HG03064 (cell line): ENCODE results near the gene ZC3HAV1.
"Not testable (repeated sequence)": the region's sequence is repeated elsewhere in the genome, so short reads cannot be mapped to it uniquely, and the experiment has no call there.

Experiments used
- ATAC-seq: cut with Tn5 transposase; IDR thresholded peaks from one replicate; pipeline ENCODE4 v1.9.1; 2021; ENCODE audit warnings: low read depth; ENCODE audit not compliant: unreplicated experiment

The ZC3HAV1 gene

DNA sequence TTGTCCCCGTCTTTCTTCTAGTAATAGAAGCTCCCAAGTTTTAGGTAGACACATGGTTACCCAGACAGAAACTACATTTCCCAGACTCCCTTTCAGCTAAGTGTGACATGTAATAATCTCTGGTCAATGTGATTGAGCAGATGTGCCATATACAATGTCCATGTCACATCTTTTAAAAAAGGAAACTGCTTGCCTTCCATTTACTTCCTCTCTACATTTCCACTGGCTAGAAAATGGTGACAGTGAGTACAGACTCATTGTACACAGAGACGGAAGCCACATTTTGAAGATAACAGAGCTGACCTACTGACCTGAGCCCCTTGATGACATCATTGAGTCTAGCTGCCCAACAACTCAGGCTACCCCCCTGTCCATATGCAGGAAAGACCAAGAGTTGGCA lies 21.3 kb downstream of the ZC3HAV1 start:
- no peak for ATAC-seq

DNA sequence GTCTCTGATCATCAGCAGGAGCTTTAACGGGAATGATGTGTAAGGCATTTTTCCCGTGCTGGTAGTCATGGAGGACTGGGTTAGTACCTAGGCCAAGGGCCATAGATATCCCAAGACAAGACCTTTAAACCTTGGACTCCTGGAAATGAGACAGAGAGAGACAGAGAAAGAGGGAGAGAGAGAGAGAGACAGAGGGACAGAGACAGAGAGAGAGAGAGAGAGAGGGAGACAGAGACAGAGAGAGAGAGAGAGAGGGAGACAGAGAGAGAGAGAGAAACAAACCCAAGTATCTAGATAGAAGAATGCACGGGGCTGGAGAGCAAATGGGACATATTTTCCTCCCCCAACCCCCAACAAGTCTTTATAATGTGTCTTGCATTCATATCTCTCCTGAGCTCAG lies 22.3 kb downstream of the ZC3HAV1 start:
- no peak for ATAC-seq

DNA sequence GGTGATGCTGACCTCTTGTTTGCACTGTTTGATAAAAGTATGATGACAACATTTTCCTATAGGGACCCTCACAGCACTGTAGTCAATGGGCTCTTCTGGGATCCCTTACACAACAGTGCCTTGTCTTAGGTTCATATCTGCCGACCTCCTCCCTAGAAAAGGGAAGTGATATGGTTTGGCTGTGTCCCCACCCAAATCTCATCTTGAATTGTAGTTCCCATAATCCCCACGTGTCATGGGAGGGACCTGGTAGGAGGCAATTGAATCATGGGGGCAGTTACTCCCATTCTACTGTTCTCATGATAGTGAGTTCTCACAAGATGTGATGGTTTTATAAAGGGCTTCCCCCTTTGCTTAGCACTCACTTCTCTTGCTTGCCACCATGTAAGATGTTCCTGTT lies 23.1 kb downstream of the ZC3HAV1 start:
- ATAC-seq = no peak

DNA sequence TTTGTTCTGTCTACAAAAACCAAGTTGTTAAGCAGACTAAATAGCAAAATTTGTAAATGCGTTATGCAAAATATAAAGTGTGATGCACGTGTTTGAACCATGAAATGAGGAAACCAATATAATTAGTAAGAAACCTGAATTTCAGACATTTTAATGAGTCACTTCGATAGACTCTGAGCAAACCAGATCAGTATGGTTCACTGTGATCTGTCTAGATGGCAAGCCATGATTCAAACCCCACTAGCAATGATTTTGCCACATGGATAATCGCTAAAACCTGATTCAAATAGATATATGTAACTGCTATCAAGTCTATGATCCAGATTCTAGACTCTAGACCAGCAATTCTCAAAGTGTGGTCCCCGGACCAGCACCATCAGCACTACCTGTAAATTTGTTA lies 24.8 kb downstream of the ZC3HAV1 start:
- no peak for ATAC-seq

DNA sequence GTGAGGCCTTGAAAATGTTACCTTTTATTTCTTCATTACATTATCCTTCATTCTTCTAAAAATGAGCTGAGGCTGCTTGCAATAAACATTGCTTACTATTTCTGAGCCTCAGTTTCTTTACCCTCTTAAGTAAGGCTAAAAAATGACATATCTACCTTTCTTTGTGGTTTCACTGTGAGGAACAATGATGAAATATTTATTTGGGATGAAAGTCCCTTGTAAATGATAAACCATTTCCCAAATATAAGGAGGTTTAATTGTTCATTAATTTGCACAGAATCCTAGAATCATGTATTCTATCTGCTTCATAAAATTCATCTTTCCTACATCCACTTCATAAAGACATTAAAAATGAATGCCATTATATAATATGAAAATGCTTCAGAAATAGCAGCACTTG lies 27.9 kb downstream of the ZC3HAV1 start:
- ATAC-seq = no peak

DNA sequence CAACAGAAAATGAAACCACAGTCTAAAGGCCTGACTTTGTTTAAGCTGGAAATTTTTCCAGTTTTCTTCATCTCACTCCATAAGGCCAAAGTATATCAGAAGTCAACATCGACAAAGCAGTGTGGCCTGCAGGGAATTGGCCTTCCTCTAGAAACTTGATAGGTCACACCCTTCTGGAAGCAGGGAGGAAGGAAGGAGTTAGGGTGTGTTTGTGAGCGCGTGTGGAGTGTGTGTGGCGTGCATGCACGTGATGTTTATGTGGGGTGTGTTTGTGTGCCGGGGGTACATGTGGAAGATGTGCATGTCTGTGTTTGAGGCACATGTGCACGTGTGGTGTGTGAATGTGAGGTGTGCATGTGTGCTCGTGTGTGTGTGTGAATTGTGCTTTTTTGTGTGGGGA lies 28.6 kb downstream of the ZC3HAV1 start:
- ATAC-seq = no peak

DNA sequence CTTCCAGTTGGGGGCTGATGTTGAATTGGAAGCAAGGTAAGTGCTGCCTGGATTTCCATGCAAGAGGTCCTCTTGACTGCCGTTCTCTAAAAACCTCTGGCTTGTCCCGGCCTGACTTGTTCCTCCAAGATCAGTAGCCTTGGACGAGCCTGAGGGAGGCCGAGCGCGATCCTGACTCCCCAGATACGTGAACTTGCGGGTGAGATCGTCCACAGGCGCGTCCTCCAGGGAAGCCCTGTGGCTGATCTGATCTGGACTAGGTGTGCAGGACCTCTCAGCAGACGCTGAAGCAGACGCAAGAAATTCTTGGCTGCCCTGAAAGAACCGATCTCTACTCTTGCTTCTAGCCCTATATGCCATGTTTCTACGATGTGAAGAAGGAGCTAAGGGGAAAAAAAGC lies 29.7 kb downstream of the ZC3HAV1 start:
- ATAC-seq = no peak

DNA sequence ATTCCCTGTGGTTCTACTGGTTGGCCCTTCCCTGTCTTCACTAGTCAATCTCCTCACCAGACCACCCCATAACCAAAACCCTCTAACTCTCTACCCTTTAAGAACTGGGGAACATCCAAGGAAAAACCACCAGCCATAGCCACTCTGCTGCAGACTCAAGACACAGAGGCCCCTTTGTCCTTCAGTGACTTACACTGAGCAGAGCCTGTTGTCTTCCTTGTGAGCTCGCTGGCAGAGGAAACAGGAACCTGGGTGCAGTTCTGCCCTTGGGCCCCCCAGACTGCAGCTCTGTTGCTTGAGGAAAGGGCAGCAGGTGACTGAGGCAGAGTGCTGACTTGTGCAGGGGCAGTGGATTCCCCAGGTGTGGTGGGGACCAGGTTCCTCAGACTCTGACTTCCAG lies 30.6 kb downstream of the ZC3HAV1 start:
- ATAC-seq = no peak

DNA sequence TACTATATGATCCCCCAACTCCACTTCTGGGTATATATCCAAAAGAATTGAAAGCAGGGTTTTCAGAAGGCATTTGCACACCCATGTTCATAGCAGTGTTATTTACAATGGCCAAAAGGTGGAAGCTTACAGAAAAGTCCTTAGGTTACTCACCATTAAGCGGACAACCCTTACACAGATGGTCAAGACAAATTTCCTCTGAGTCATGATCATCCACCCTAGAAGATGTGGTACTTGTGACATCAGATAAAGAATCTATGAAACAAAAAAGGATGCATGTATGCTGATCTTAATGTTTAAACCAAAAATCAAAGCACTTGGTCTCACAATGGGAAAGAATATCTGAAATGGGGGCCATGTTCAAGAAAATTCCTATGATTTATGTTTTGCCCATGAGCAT lies 31.1 kb downstream of the ZC3HAV1 start:
- no peak for ATAC-seq

DNA sequence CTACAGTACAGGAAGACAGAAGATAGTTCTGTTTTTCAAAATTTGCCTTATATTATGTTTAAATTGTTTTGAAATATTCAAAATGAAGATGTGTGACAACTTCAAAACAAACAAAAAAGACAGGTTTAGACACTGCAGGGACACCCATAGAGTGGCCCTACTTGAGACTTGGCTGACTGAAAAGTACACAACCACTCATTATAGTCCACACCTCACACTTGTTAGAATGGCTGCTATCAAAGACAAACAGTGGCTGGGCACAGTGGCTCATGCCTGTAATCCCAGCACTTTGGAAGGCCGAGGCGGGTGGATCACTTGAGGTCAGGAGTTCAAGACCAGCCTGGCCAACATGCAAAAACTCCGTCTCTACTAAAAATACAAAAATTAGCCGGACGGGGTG lies 31.8 kb downstream of the ZC3HAV1 start:
- not testable (repeated sequence) for ATAC-seq

DNA sequence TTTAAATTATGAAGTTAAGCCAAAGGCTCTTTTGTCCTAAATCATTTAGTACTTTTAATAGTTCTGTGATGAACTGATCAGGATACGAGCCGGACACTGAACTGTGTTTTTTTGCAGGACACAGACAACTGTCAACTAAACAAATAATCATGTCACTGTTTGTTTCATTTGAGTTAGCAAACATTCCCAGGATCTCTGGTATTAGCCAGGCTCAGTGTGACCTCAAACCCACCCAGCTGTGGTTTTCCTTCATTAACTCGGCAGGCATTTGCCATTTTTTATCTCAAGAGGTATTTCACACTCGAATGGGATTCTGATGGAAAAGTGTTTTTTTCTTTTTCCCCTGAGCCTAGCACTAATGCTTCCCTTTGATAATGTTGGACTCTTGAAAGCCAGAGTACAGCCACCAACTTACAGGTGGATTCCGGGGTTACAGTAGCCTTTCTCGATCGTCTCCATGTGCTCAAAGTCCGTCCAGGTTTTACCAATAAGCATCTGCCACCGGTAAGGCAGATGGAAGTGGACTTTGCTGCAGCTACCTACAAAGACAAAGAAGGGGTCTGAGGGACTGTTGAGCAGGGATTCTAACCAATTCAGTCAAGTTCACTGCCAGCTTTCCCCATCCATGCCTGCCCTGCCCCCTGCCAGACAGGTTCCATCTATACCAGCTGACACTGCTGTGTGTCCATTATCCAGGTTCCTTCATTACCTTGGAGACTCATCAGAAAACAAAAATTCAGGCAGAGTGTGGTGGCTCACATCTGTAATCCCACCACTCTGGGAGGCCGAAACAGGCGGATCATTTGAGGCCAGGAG lies 33.4 kb downstream of the ZC3HAV1 start:
- no peak for ATAC-seq

DNA sequence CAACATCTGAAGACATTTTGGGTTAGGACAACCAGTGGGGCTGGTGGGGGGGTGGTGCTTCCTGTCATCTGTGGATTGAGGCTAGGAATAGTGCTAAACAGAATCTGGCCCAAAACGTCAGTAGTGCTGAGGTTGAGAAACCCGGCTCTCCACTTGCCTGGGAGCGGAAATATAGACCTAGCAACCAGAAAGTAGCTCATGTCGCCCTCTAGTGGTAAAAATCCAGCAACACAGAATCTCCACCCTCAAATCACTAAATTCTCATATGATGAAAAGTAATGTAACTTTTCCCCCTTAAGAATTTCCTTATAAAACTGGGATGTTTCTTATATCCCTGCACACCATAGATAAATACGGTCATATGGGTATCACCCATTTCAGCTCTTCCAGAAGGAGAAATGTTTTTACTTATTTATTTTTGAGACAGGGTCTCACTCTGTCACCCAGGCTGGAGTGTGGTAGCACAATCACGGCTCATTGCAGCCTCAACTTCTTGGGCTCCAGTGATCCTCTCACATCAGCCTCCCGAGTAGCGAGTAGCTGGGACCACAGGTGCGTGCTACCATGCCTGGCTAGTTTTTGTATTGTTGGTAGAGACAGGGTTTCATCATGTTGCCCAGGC lies 34.4 kb downstream of the ZC3HAV1 start:
- peak; percentile 76 for ATAC-seq

DNA sequence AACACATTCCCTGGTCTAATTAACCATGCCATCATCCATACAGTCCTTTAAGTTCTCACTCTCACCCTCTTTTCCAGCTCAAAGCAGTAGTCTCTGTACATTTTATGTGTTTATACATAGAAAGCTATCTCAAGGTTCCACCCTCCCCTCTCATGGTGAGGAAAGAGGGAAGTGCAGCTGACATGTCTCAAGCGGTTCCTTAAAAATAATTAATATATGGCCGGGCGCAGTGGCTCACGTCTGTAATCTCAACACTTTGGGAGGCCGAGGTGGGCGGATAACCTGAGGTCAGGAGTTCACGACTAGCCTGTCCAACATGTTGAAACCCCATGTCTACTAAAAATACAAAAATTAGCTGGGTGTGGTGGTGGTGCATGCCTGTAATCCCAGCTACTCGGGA lies 36.7 kb downstream of the ZC3HAV1 start:
- ATAC-seq = no peak

DNA sequence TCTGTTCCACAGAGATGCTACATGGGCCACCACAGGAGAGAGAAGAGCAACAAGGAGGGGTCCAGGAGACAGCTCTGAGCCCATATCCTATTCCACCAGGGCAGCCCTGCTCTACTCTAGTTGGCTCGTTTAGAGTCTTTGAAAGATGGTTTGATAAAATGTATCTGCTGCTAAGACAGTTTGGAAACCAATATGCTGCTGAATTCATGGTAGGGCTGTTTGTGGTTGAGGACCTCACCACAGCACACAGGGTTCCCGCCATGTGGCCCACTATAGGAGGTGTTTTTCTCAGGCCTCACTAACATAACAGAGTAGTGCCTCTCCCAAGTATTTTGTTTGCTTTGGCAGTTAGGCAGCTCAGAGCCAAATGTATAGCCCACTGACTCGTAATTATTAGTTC lies 37.8 kb downstream of the ZC3HAV1 start:
- no peak for ATAC-seq

DNA sequence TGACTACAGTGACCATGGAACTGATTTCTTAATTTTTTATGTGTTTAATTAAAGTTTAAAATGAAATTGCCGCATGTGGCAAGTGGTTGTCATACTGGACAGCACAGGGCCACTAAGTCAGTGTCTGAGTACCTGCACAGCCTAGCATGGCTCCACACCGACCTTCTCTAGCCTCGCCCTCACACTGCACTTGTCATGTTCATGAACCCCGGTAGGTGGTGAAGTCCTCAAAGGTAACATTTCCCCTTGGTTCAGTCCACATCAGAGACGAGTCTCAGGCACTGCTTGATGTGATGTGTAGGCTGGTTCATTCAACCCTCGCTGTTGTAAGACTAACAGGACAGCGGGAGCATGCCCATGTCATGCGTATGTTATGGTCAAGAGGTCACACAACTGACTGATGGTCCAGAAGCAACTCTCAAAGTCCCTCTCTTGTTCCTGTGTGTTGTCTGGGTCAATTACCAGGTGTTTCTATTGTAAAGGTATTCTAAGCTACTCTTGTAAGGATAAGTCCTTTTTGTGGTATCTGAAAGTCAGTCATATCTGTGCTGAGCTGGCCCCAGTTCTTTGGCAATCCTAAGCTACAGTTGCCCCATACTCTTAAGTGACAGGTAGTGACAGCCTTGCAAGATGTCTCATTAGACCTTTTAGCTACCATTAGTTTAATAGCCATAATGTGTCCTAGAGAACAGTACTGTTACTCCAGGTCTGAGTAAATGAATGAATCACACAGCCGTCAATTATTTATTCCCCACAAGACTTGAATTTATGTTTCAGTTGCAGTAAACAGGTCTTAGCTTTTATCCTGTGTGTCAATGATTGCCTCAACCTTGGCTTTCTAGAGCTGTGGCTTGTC lies 40.7 kb downstream of the ZC3HAV1 start:
- ATAC-seq = no peak

DNA sequence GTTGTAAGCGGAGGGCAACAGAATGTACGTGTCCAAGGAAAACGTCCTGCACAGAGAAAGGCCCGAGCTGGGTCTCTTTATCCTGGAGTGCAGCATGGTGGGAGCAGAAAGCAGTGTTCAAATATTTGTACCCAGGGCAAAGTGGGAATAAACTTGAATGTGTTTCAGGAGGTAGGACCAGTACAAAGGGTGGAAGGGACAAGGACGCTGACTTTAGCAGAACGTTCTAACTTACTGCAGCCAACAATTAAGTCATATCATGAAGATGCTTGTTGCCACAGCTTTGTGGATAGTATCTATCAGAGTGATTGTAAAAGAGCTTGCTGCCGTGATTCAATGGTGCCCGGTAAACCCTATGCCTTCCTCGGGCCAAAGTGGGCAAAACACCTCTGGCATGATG lies 43.2 kb downstream of the ZC3HAV1 start:
- no peak for ATAC-seq

DNA sequence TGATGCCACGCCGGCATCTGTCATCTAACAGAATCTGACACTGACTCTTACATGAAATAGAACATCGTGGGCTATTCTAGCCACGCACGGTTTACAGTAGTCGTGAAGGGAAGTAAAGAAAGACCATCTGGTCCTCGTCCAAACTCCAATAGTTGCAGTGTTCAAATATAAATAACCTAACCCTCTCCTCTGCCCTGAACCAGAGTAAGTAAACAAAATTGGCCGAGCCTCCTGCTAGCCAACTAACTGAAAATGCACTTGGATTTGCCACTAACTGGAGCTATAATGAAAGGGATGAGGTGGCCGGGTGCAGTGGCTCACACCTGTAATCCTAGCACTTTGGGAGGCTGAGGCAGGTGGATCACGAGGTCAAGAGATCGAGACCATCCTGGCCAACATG lies 44.2 kb downstream of the ZC3HAV1 start:
- ATAC-seq = no peak

DNA sequence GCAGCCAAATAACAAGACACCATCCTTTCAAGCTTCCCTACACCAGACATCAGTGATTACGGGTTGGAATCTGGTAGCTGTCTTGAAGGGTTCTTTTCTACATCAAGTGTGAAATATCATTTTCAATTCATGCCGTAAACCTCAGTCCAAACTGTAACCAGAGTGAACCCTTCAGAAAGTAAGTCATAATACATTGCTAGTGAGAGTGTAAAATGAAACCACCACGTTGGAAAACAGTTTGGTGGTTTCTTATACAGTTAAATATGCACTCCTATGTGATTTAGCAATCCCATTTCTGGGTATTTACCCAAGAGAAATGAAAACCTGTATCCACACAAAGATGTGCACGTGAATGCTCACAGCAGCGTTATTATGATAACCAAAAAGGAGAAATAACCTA lies 48.1 kb downstream of the ZC3HAV1 start:
- ATAC-seq = no peak

DNA sequence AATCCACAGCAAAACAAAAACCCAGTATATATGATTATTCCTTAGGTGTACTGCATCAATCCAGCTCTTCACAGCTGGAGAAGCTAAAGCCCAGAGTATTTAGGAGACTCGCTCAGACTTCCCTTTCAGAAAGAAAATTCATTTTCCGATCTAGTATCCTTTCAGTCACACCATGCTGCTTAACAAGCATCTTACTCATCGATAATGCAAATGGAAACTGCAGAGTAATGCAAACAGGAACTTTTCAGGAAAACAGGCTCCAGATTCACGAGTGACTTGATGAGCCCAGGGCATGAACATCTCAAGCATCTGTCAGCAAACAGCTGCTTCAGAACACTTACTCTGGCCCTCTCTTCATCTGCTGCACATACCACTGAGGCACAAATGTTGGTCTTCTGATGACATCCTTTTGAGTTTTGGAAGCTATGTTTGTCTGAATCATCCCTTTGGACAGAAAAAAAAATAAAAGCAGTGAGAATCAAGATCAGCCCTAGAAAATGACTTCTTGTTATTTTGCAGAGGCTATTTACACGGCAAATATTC lies 48.8 kb downstream of the ZC3HAV1 start:
- ATAC-seq = no peak

DNA sequence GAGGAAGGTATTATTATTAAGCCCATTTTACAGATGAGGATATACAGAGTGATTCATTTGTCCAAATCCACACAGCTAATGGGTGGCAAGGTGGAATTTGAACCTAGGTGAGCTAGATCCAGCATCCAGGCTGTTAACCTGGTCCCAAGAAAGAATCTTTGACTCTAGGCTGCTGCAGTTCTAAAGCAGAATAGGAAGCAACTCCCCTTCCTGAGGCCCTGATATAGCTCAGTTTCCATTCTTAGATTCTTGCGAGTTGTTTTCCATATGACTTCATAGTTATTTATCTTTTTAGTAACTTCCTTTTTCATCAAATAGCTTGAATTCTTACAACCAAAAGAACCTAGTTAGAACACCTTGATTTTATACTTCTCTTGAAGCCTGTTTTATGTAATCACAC lies 49.6 kb downstream of the ZC3HAV1 start:
- ATAC-seq = no peak

DNA sequence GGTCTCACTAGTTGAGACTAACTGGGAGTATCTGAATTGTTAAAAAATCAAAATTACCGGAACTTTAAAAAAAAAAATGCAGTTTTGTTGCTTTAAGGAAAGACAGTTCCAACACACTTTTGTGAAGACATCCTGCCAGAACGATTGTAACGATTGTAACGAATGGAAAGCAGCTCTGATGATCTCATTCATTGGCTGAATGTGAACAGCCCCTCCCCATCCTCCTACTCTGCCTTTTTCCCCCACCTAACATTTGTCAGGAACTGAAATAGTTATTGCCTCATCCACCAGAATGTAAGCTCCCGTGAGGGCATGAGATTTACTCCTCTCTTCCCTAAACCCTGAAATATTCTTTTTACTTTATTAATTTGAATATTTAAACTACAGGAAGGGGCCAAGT lies 50.6 kb downstream of the ZC3HAV1 start:
- ATAC-seq = no peak
